B cell (primary cell): ENCODE results near the gene GSDMA. TPM values are rescaled to one million over a fixed set of nuclear protein-coding genes. Genes with fewer than 3 reads are reported as not detected.

Experiments
- ATAC-seq: fragments of 200-7000 bp; cut with Tn5 transposase; one replicate; pipeline ENCODE4 v1.10.0; 2021; ENCODE audit warnings: low read depth, mild to moderate bottlenecking, moderate number of reproducible peaks, moderate library complexity
- CTCF ChIA-PET: fragments of 350-600 bp; sonication (Branson Sonifier 250); formaldehyde crosslinking; loops from one replicate; lab custom pipeline; 2021; ENCODE audit warnings: antibody characterized with exemption, inconsistent platforms; lab: Charles Lee
- POLR2A ChIA-PET: fragments of 350-600 bp; sonication (Branson Sonifier 250); formaldehyde crosslinking; loops from one replicate; lab custom pipeline; 2021; ENCODE audit warnings: antibody characterized with exemption; lab: Charles Lee
- DNase-seq: peaks from one replicate; pipeline ENCODE4 v3.0.0; 2013
- H2AFZ ChIP-seq: 2 replicates; pipeline ENCODE4 v1.6.1; 2012; ENCODE audit warnings: mild to moderate bottlenecking, low read depth, low read length; ENCODE audit not compliant: insufficient read depth, poor library complexity, severe bottlenecking
- H3K27ac ChIP-seq, 2 donors: 1 replicate in 1 of 2; 2 replicates in 1 of 2; pipeline ENCODE4 v1.5.1; 2012 to 2013; ENCODE audit warnings: low read length in 2 of 2, mild to moderate bottlenecking in 2 of 2, moderate library complexity in 1 of 2
- H3K27me3 ChIP-seq, 4 experiments: fragments of 200-600 bp in 1 of 4; sonication (generic) in 1 of 4; replicated peaks in 1 of 4; 1 replicate in 2 of 4; 2 replicates in 2 of 4; pipeline versions ENCODE4 v1.6.1 to v1.7.0; 2013 to 2016; ENCODE audit warnings: low read length in 3 of 4, mild to moderate bottlenecking in 2 of 4, mixed read lengths in 1 of 4, moderate library complexity in 1 of 4; ENCODE audit not compliant: insufficient read depth in 4 of 4, control insufficient read depth in 3 of 4; ENCODE audit errors: control extremely low read depth in 1 of 4
- H3K36me3 ChIP-seq, 2 experiments: replicated peaks in 1 of 2; 1 replicate in 1 of 2; 2 replicates in 1 of 2; pipeline versions ENCODE4 v1.6.1 to v1.7.1; 2013; ENCODE audit warnings: low read length in 1 of 2; ENCODE audit not compliant: insufficient read depth in 2 of 2, control insufficient read depth in 1 of 2; ENCODE audit errors: control extremely low read depth in 1 of 2, extremely low read depth in 1 of 2
- H3K4me1 ChIP-seq, 2 donors: fragments of 200-600 bp in 1 of 2; sonication (generic) in 1 of 2; 1 replicate in 1 of 2; 2 replicates in 1 of 2; pipeline versions ENCODE4 v1.5.1 to v1.6.1; 2013 to 2017; ENCODE audit warnings: low read length in 2 of 2; ENCODE audit not compliant: control insufficient read depth in 2 of 2, insufficient read depth in 2 of 2
- H3K4me2 ChIP-seq: replicated peaks from 2 replicates; pipeline ENCODE3; 2012; ENCODE audit warnings: mild to moderate bottlenecking, low read depth, low read length; ENCODE audit not compliant: poor library complexity, severe bottlenecking
- H3K4me3 ChIP-seq, 5 experiments: fragments of 200-600 bp in 1 of 5; sonication (generic) in 1 of 5; 1 replicate in 3 of 5; 2 replicates in 2 of 5; pipeline versions ENCODE4 v1.5.1 to v1.7.0; 2011 to 2016; ENCODE audit warnings: low read length in 4 of 5, mild to moderate bottlenecking in 4 of 5, low read depth in 2 of 5, control low read depth in 1 of 5, moderate library complexity in 1 of 5; ENCODE audit not compliant: insufficient read depth in 1 of 5; ENCODE audit errors: control extremely low read depth in 1 of 5, extremely low read depth in 1 of 5
- H3K79me2 ChIP-seq: fragments of 200-600 bp; sonication (generic); one replicate; pipeline ENCODE4 v1.6.0; 2016; ENCODE audit warnings: low read length; ENCODE audit not compliant: control insufficient read depth, insufficient read depth
- H3K9ac ChIP-seq: fragments of 200-600 bp; sonication (generic); 2 replicates; pipeline ENCODE4 v1.6.1; 2017; ENCODE audit warnings: mild to moderate bottlenecking, low read length, moderate library complexity
- H3K9me3 ChIP-seq, 3 donors: one replicate each; pipeline versions ENCODE4 v1.6.1 to v1.7.1; 2013; ENCODE audit warnings: low read length in 2 of 3; ENCODE audit not compliant: control insufficient read depth in 2 of 3, insufficient read depth in 1 of 3; ENCODE audit errors: control extremely low read depth in 1 of 3
- H4K20me1 ChIP-seq: 2 replicates; pipeline ENCODE4 v1.6.0; 2012; ENCODE audit warnings: mild to moderate bottlenecking, low read length; ENCODE audit not compliant: insufficient read depth, control insufficient read depth, poor library complexity, severe bottlenecking
- H3K27ac Mint-ChIP-seq: one replicate; pipeline ENCODE4 v1.8.0; 2021; ENCODE audit warnings: mixed read lengths
- H3K27me3 Mint-ChIP-seq: one replicate; pipeline ENCODE4 v1.8.0; 2021; ENCODE audit warnings: mixed read lengths
- H3K4me1 Mint-ChIP-seq: one replicate; pipeline ENCODE4 v1.8.0; 2021; ENCODE audit warnings: mixed read lengths
- H3K4me3 Mint-ChIP-seq: one replicate; pipeline ENCODE4 v1.8.0; 2021; ENCODE audit warnings: mixed read lengths
- H3K9me3 Mint-ChIP-seq: one replicate; pipeline ENCODE4 v1.8.0; 2022; ENCODE audit warnings: mixed read lengths; ENCODE audit not compliant: insufficient read depth
- EZH2 ChIP-seq: IDR thresholded peaks from 2 replicates; pipeline ENCODE4 v1.6.1; 2012; ENCODE audit warnings: borderline replicate concordance, low read depth, mild to moderate bottlenecking, moderate library complexity, low read length; ENCODE audit not compliant: insufficient read depth, poor library complexity, severe bottlenecking
- WGBS: methylation state at CpG from one replicate; pipeline ENCODE4 v1.1.5; 2013; ENCODE audit warnings: missing lambda C conversion rate; ENCODE audit not compliant: insufficient coverage; 5-methylcytosine and 5-hydroxymethylcytosine counted together
- intact Hi-C: fragments of 100-400 bp; cut with micrococcal nuclease; formaldehyde crosslinking; loops from one replicate; pipeline ENCODE4 v1.10.0; 2022
- polyA plus RNA-seq: library from polyadenylated mRNA; depleted of rRNA; stranded (reverse); fragments of >200 nt; gene quantifications from 2 replicates; pipeline ENCODE4 v1.2.3, GENCODE V29; 2012
- total RNA-seq, 2 donors: library from RNA; stranded (reverse); fragments of 120-200 nt in 1 of 2; gene quantifications; 1 replicate in 1 of 2; 2 replicates in 1 of 2; pipeline versions ENCODE4 v1.2.3 to v1.2.4, GENCODE V29; 2013 to 2022
- TF ChIP-seq, protein P1 (sequence below): fragments of 200-600 bp; IDR thresholded peaks from one replicate; pipeline ENCODE4 v1.8.0; 2022; ENCODE audit warnings: antibody characterized with exemption, mild to moderate bottlenecking

Gene GSDMA
- total and polyA plus RNA-seq, 2 donors (not counting 1 experiment from before 2014, with no cell fraction given) = 0.09 TPM; not detected in 1

DNA sequence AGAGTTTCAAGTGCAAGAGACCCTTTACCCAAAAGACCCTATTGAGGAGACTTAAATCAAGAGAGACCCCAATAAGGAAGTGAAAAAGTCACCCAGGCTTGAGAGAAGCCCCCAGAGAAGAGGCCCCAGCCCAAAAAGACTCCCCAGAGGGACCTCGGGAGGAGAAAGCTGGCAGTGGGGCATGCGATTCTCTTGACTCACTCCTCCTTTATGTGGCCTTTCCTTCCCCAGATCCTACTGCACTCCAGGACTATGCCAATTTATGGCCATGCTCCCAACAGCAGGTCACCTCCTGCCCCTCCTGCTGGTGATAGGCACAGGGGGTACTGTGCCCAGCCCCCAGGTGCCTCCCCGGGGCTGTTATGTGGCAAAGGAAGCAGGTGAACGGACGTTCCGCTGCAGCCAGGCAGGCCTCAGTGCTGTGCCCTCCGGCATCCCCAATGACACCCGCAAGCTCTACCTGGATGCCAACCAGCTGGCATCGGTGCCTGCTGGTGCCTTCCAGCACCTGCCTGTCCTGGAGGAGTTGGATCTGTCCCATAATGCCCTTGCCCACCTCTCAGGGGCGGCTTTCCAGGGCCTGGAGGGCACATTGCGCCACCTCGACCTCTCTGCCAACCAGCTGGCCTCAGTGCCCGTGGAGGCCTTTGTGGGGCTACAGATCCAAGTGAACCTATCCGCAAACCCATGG, 19.0 kb upstream of the GSDMA start:
- Mint-ChIP-seq H3K27me3 (no peaks in the 10 kb centered on the region), H3K9me3 (no peaks in the 10 kb centered on the region), H3K4me1 (peaks cover 26% of the 10 kb centered on the region), H3K4me3 (no peak overlapping the region), H3K27ac (no peak overlapping the region)
- H3K9ac ChIP-seq = no peak overlapping the region
- CTCF ChIA-PET = no interaction called here
- H3K4me2 ChIP-seq = no peak overlapping the region
- H3K27me3 ChIP-seq = no peaks in the 10 kb centered on the region
- 76% methylated on average over 14 of the region's 14 CpGs for WGBS
- no peaks in the 10 kb centered on the region for H3K36me3 ChIP-seq
- no peak overlapping the region for H2AFZ ChIP-seq
- no peak overlapping the region for H3K27ac ChIP-seq
- TF ChIP-seq, protein P1, sequence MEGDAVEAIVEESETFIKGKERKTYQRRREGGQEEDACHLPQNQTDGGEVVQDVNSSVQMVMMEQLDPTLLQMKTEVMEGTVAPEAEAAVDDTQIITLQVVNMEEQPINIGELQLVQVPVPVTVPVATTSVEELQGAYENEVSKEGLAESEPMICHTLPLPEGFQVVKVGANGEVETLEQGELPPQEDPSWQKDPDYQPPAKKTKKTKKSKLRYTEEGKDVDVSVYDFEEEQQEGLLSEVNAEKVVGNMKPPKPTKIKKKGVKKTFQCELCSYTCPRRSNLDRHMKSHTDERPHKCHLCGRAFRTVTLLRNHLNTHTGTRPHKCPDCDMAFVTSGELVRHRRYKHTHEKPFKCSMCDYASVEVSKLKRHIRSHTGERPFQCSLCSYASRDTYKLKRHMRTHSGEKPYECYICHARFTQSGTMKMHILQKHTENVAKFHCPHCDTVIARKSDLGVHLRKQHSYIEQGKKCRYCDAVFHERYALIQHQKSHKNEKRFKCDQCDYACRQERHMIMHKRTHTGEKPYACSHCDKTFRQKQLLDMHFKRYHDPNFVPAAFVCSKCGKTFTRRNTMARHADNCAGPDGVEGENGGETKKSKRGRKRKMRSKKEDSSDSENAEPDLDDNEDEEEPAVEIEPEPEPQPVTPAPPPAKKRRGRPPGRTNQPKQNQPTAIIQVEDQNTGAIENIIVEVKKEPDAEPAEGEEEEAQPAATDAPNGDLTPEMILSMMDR = no peak
- TF ChIP-seq EZH2 = no peak
- H3K4me1 ChIP-seq = peaks cover 29 to 30% of the 10 kb centered on the region in 2 donors
- intact Hi-C loops = no loop called here
- no peak for ATAC-seq
- H4K20me1 ChIP-seq = no peaks in the 10 kb centered on the region
- no peak overlapping the region for H3K4me3 ChIP-seq
- DNase-seq = no peak
- H3K9me3 ChIP-seq = no peaks in the 10 kb centered on the region
- POLR2A ChIA-PET = no interaction called here
- H3K79me2 ChIP-seq = no peaks in the 10 kb centered on the region

DNA sequence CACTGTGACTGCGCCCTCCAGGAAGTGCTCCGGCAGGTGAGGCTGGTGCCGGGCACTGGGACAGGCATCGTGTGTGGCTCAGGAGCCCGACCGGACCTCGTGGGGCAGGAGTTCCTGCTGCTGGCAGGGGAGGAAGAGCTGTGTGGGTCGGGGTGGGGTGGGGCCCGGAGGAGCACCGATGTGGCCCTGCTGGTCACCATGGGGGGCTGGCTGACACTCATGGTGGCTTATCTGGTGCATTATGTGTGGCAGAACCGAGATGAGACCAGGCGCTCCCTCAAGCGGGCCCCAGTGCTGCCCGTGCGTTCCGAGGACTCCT, 18.5 kb upstream of the GSDMA start:
- H3K27ac ChIP-seq = no peak overlapping the region
- DNase-seq (no peak), ATAC-seq (no peak)
- H3K4me2 ChIP-seq = no peak overlapping the region
- POLR2A ChIA-PET = interaction anchor here (0.5 kb wide), 1 partner anchor 1361 kb away, joined by 8 read pairs; no protein-coding TSS in a partner anchor
- H3K79me2 ChIP-seq = no peaks in the 10 kb centered on the region
- no peak overlapping the region for H3K4me3 ChIP-seq
- no peaks in the 10 kb centered on the region for H3K36me3 ChIP-seq
- peaks cover 24% of the 10 kb centered on the region for H3K4me1 Mint-ChIP-seq
- H3K4me3 Mint-ChIP-seq = no peak overlapping the region
- no peak overlapping the region for H2AFZ ChIP-seq
- CTCF ChIA-PET = no interaction called here
- H3K27ac Mint-ChIP-seq = no peak overlapping the region
- H3K27me3 Mint-ChIP-seq = no peaks in the 10 kb centered on the region
- intact Hi-C loops = no loop called here
- no peak overlapping the region for H3K9ac ChIP-seq
- H3K4me1 ChIP-seq = peaks cover 28 to 31% of the 10 kb centered on the region in 2 donors
- H3K9me3 ChIP-seq = no peaks in the 10 kb centered on the region
- no peaks in the 10 kb centered on the region for H3K9me3 Mint-ChIP-seq
- H4K20me1 ChIP-seq = no peaks in the 10 kb centered on the region
- TF ChIP-seq EZH2 = no peak
- TF ChIP-seq, protein P1 = no peak
- H3K27me3 ChIP-seq = no peaks in the 10 kb centered on the region
- 91% methylated on average over 16 of the region's 16 CpGs for WGBS
